ENCODE results near the gene KCNJ14. TPM values are rescaled to one million over a fixed set of nuclear protein-coding genes. Genes with fewer than 3 reads are reported as not detected.
"Not testable (repeated sequence)": the region's sequence is repeated elsewhere in the genome, so short reads cannot be mapped to it uniquely, and the experiment has no call there.

Gene KCNJ14
- total RNA-seq, 1 experiment from 2014 or later = 1.4 TPM

DNA sequence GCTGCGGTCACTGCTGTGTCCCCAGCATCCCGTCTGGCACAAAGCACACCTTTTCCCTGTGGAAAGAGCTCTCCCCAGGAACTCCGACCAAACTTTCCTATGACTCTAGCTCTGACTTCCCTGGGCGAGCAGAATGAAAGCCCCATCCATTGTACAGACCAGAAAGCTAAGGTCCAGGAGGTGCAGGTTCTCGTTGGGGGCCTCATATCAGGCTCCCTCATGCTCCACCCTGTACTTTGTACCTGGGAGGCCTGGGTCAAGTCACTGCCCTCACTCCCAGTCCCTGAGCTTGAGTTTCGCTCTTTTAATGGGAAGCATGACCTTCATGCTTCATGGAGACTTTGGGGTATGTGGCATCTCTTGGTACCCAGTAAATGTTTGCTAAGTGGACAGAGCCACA lies 32.2 kb downstream of the KCNJ14 start:
- peak overlapping the region; percentile 96 for H3K27ac ChIP-seq (ENCODE audit: low read length)
- no peaks in the 10 kb centered on the region for H3K27me3 ChIP-seq (ENCODE audit: low read length)
- no TSS peak for BruUV-seq (replicated peaks)
- no peaks in the 10 kb centered on the region for H3K9me2 ChIP-seq (replicated peaks; ENCODE audit: low read length)
- intact Hi-C loops (cut with micrococcal nuclease) = no loop called here
- H3K9me3 ChIP-seq (ENCODE audit: low read length) = no peaks in the 10 kb centered on the region
- DNase-seq (peak; percentile 33), ATAC-seq (peak; percentile 16)
- TF ChIP-seq EZH2phosphoT487 (IDR thresholded peaks at IDR 0.05; ENCODE audit: borderline replicate concordance, low read length) (no peak), EZH2 (IDR thresholded peaks at IDR 0.05; ENCODE audit: low read length, unreplicated experiment) (no peak)
- TF ChIP-seq, protein P1, sequence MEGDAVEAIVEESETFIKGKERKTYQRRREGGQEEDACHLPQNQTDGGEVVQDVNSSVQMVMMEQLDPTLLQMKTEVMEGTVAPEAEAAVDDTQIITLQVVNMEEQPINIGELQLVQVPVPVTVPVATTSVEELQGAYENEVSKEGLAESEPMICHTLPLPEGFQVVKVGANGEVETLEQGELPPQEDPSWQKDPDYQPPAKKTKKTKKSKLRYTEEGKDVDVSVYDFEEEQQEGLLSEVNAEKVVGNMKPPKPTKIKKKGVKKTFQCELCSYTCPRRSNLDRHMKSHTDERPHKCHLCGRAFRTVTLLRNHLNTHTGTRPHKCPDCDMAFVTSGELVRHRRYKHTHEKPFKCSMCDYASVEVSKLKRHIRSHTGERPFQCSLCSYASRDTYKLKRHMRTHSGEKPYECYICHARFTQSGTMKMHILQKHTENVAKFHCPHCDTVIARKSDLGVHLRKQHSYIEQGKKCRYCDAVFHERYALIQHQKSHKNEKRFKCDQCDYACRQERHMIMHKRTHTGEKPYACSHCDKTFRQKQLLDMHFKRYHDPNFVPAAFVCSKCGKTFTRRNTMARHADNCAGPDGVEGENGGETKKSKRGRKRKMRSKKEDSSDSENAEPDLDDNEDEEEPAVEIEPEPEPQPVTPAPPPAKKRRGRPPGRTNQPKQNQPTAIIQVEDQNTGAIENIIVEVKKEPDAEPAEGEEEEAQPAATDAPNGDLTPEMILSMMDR (conservative IDR thresholded peaks at IDR 0.05; ENCODE audit: low read depth, low read length) = no peak
- no peaks in the 10 kb centered on the region for H4K20me1 ChIP-seq (ENCODE audit: low read length)
- CTCF ChIA-PET = interaction anchor here (0.6 to 0.9 kb wide), 2 partner anchors 54 to 101 kb away, joined by 3 to 4 read pairs; no protein-coding TSS in a partner anchor
- H3K79me2 ChIP-seq (ENCODE audit: low read length) = no peaks in the 10 kb centered on the region
- no peak overlapping the region for H2AFZ ChIP-seq (ENCODE audit: low read length)
- no peaks in the 10 kb centered on the region for H3F3A ChIP-seq (ENCODE audit: low read length, unreplicated experiment)
- POLR2A ChIA-PET (ENCODE audit: unreplicated experiment) = interaction anchor here (0.6 kb wide), 1 partner anchor 150 kb away, joined by 20 read pairs; no protein-coding TSS in a partner anchor
- peak overlapping the region; percentile 77 for H3K4me2 ChIP-seq (ENCODE audit: low read length)
- H3K4me1 ChIP-seq (ENCODE audit: insufficient read depth, low read length) = peaks cover 31% of the 10 kb centered on the region
- H3K4me3 ChIP-seq (ENCODE audit: low read length) = peak overlapping the region; percentile 35; the same call in 1 of the 2 replicates
- no peaks in the 10 kb centered on the region for H3K36me3 ChIP-seq (ENCODE audit: low read depth, low read length)
- peak overlapping the region; percentile 55 for H3K9ac ChIP-seq (ENCODE audit: low read length)

DNA sequence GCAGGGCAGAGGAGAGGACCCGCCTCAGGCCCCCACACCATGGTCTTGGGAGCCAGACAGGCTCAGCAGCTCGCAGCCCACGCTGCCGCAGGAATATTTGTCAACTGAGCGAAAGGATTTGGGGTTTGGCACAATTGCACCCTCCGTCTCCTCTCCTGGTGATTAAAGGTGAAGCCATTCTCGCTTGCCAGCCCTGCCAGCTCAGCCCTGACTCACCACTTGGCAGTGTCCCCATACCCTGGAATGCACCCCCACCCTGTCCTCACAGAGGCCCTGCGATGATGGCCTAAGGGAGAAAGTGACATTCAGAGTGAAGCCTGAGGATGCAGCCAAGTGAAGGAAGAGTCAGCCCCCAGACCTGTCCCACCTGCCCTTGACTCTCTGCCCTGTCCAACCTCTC lies 32.6 kb downstream of the KCNJ14 start:
- Histone ChIP-seq H3K9me3 (ENCODE audit: low read length) (no peaks in the 10 kb centered on the region), H3K79me2 (ENCODE audit: low read length) (no peaks in the 10 kb centered on the region), H2AFZ (ENCODE audit: low read length) (no peak overlapping the region), H3K36me3 (ENCODE audit: low read depth, low read length) (no peaks in the 10 kb centered on the region), H3K27me3 (ENCODE audit: low read length) (no peaks in the 10 kb centered on the region), H3K9ac (ENCODE audit: low read length) (peak overlapping the region; percentile 55), H3K4me3 (ENCODE audit: low read length) (peak overlapping the region; percentile 35; the same call in 1 of the 2 replicates), H4K20me1 (ENCODE audit: low read length) (no peaks in the 10 kb centered on the region), H3K4me2 (ENCODE audit: low read length) (peak overlapping the region; percentile 79), H3K4me1 (ENCODE audit: insufficient read depth, low read length) (peaks cover 31% of the 10 kb centered on the region), H3K9me2 (replicated peaks; ENCODE audit: low read length) (no peaks in the 10 kb centered on the region), H3K27ac (ENCODE audit: low read length) (peak overlapping the region; percentile 96), H3F3A (ENCODE audit: low read length, unreplicated experiment) (no peaks in the 10 kb centered on the region)
- ChIA-PET CTCF (interaction anchor here (0.6 to 0.9 kb wide), 2 partner anchors 53 to 101 kb away, joined by 3 to 4 read pairs; no protein-coding TSS in a partner anchor), POLR2A (ENCODE audit: unreplicated experiment) (interaction anchor here (0.6 kb wide), 1 partner anchor 150 kb away, joined by 20 read pairs; no protein-coding TSS in a partner anchor)
- no TSS peak for BruUV-seq (replicated peaks)
- TF ChIP-seq, protein P1 (conservative IDR thresholded peaks at IDR 0.05; ENCODE audit: low read depth, low read length) = no peak
- TF ChIP-seq EZH2 (IDR thresholded peaks at IDR 0.05; ENCODE audit: low read length, unreplicated experiment) (no peak), EZH2phosphoT487 (IDR thresholded peaks at IDR 0.05; ENCODE audit: borderline replicate concordance, low read length) (no peak)
- DNase-seq (peak; percentile 97), ATAC-seq (peak; percentile 56)
- intact Hi-C loops (cut with micrococcal nuclease) = no loop called here

DNA sequence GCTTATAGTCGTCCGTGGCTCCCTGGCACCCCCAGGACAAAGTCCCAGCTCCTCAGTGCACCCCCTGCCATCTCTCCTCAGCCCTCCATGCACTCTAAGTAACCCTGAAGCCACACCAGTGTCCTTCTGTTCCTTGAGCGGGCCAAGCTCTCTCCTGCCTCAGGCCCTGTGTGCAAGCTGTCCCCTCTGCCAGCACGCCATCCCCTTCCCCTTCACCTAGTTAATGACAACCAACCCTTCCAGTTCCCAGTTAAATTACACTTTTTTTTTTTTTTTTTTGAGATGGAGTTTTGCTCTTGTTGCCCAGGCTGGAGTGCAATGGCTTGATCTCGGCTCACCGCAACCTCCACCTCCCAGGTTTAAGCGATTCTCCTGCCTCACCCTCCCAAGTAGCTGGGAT lies 33.1 kb downstream of the KCNJ14 start:
- ATAC-seq; H2AFZ ChIP-seq (ENCODE audit: low read length); H3K9me3 ChIP-seq (ENCODE audit: low read length); H3K79me2 ChIP-seq (ENCODE audit: low read length); intact Hi-C loops (cut with micrococcal nuclease); H4K20me1 ChIP-seq (ENCODE audit: low read length); DNase-seq; H3K36me3 ChIP-seq (ENCODE audit: low read depth, low read length); POLR2A ChIA-PET (ENCODE audit: unreplicated experiment); H3K27me3 ChIP-seq (ENCODE audit: low read length); BruUV-seq (replicated peaks); H3K9me2 ChIP-seq (replicated peaks; ENCODE audit: low read length); H3F3A ChIP-seq (ENCODE audit: low read length, unreplicated experiment); CTCF ChIA-PET: not testable (repeated sequence)
- H3K4me3 ChIP-seq (ENCODE audit: low read length) = peak overlapping the region; percentile 29; the same call in 1 of the 2 replicates
- H3K4me2 ChIP-seq (ENCODE audit: low read length) = peak overlapping the region; percentile 79
- H3K9ac ChIP-seq (ENCODE audit: low read length) = peak overlapping the region; percentile 48; the same call in 1 of the 2 replicates
- peak overlapping the region; percentile 96 for H3K27ac ChIP-seq (ENCODE audit: low read length)
- H3K4me1 ChIP-seq (ENCODE audit: insufficient read depth, low read length) = peaks cover 31% of the 10 kb centered on the region

All from PC-3 (cell line).